ENCODE measurements around the gene LIPC.

LIPC gene

DNA sequence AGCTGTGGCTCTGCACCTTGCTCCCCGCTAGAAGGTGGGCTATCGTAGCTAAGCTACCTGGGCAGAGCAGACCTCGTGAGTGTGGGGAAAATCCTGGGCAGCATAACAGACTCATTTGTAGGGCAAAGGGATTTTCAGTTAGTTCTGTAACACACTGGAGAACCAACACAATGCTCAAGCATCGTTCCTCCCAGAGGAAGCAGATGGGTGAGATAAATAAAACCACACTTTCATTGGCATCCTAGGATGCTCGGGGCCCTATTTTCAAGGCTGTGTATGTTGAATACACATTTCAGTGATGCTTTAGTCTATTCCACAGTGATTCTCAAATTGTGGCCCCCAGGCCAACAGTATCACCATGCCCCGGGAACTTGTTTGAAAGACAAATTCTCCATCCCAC lies 20.0 kb downstream of the LIPC start:
- TF ChIP-seq, protein P1, sequence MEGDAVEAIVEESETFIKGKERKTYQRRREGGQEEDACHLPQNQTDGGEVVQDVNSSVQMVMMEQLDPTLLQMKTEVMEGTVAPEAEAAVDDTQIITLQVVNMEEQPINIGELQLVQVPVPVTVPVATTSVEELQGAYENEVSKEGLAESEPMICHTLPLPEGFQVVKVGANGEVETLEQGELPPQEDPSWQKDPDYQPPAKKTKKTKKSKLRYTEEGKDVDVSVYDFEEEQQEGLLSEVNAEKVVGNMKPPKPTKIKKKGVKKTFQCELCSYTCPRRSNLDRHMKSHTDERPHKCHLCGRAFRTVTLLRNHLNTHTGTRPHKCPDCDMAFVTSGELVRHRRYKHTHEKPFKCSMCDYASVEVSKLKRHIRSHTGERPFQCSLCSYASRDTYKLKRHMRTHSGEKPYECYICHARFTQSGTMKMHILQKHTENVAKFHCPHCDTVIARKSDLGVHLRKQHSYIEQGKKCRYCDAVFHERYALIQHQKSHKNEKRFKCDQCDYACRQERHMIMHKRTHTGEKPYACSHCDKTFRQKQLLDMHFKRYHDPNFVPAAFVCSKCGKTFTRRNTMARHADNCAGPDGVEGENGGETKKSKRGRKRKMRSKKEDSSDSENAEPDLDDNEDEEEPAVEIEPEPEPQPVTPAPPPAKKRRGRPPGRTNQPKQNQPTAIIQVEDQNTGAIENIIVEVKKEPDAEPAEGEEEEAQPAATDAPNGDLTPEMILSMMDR (IDR thresholded peaks at IDR 0.05) = no peak
- no peak overlapping the region for H3K27ac ChIP-seq
- no peak overlapping the region for H3K4me3 ChIP-seq
- no peak for DNase-seq (ENCODE audit: low spot score)

DNA sequence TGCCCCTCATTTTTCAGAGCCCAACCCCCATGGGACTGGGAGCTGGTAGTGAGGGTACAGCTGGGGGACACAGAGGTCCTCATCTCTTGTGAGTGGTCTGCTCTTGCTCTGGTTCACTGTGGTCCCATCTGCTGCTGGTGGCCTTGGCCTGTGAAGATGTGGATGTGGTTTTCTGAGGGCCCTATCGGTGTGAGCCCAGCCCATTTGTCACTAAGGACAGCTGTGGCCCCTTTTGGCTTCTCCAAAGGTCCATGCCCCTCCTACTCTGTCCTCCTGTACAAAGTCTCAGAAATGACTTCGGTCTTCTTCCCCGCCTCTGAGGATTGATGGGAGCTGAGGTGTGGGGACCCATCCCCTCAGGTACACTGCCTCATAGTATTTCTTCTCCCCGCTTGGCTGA lies 21.0 kb downstream of the LIPC start:
- DNase-seq (ENCODE audit: low spot score) = no peak
- H3K27ac ChIP-seq = no peak overlapping the region
- no peak overlapping the region for H3K4me3 ChIP-seq
- TF ChIP-seq, protein P1 (IDR thresholded peaks at IDR 0.05) = no peak

DNA sequence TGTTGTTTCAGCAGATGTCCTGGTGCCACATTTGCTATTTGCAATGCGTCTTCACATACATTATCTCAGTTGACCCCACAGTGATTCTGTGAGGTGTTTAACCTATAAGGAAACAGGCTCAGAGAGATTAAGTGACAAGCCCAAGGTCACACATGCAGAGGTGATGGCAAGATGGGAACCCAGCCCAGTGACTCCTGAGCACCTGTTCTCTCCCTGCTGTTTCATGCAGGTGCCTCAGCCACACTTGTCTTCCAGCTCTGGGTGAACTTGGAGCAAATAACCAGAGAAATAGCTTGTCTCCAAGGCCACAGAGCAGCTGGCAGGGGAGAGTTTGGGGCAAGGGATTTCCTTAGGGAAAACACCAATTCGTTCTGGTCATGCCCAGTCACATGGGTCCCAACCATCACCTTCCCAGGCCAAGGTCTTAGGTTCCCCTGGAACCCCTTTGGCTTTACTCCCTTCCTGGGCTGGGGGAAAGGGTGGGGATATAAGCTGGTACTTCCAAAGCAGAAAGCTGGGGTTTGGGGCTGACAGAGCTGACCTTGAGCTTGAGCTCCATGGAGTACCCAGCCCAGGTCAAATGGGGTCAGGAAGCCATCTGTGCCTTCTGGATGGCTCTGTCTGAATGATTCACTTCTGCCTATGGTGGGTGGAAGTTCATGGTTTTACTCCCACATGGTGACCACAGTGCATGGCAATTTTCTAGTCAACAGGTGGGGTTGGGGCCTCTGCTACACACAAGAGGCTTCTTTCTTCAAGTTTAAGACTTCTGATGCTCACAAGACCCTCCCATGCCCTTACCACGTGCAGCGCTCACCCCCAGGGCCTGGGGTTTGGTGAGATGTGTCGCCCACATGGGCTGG lies 22.4 kb downstream of the LIPC start:
- Histone ChIP-seq H3K4me3 (no peak overlapping the region), H3K27ac (no peak overlapping the region)
- DNase-seq (ENCODE audit: low spot score) = no peak
- TF ChIP-seq, protein P1 (IDR thresholded peaks at IDR 0.05) = no peak

DNA sequence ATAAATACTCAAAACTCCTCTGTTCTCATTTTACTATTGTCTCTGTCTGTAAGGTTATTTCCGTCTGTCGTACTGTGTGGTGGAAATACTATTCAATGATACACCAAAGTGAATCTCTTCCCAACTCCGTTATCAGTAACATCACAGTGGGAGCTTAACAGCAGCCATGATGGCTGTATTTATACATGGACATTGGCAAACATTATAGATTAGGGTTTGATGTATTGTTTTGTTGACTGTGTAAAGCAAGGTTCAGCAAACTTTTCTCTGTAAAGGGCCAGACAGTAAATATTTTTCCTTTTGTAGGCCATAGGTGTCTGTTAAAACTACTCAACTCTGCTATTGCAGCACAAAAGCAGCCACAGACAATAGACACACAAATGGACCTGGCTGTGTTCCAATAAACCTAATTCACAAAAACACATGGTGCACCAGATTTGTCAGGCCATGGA lies 23.2 kb downstream of the LIPC start:
- TF ChIP-seq, protein P1 (IDR thresholded peaks at IDR 0.05) = no peak
- Histone ChIP-seq H3K4me3 (no peak overlapping the region), H3K27ac (no peak overlapping the region)
- no peak for DNase-seq (ENCODE audit: low spot score)

DNA sequence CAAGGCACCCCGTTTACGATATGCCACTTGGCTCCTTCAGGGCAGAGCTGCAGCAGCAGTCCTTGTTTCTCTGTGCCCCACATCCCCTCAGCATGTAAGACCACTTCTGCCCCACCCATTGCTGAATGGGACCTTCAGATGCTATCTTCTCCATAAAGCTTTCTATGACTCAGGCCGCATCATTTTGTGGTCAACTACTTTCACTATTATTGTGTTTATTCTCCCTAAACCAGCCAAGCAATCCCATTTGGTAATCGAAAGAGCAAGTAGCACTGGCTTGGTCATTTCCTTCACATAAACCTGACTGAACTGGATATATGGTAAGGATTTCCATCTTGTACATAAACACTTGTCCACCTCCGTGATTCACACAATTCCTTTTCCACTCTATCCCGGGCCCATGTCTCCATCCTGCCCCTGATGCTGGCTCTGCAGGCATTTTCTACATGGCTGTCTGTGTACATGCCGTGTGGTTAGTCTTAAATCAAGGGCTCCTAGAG lies 25.7 kb downstream of the LIPC start:
- Histone ChIP-seq H3K4me3 (no peak overlapping the region), H3K27ac (no peak overlapping the region)
- TF ChIP-seq, protein P1 (IDR thresholded peaks at IDR 0.05) = no peak
- no peak for DNase-seq (ENCODE audit: low spot score)

DNA sequence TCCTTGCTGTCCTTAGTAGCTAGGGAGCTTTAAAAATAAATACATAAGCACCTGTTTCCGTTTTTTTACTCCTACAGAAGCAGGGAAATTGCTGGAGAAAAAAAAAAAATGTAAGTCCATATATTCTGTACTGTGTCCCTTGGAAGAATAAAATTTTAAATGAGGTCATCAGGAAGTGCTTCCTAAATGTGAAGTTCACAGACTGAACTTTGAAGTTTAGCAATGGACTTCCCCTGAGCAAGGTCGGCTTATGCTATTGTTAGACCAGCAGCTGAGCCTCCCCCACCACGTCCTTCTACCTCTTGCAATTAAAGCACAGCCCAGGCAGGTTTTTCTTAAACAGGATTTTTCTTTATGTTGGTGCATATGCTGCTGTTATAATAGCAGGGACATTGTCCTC lies 26.3 kb downstream of the LIPC start:
- Histone ChIP-seq H3K27ac (no peak overlapping the region), H3K4me3 (no peak overlapping the region)
- TF ChIP-seq, protein P1 (IDR thresholded peaks at IDR 0.05) = no peak
- DNase-seq (ENCODE audit: low spot score) = no peak

DNA sequence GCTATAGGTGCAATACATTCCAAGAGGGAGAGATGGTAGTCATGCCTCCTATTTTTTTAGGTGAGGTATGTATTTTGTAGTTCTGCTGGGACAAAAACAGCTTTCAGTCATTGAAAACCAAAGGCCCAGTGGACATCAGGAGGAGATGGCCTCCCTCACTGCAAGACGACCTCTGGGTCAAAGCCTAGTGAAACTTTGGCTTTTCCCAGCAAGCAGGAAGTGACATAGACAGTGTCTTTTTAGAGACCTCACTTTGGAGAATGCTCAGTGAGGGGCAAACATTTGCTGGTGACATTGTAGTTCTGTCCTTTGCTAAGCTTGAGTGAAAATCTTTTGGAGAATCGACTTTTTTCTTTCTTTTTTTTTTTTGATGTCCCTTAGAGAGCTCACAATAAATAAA lies 27.3 kb downstream of the LIPC start:
- Histone ChIP-seq H3K4me3 (no peak overlapping the region), H3K27ac (no peak overlapping the region)
- TF ChIP-seq, protein P1 (IDR thresholded peaks at IDR 0.05) = no peak
- no peak for DNase-seq (ENCODE audit: low spot score)
